GM10847 (cell line): ENCODE measurements around the gene ANKS1B.

ENCODE experiments used
- POLR2A ChIP-seq: IDR thresholded peaks from 2 replicates; pipeline ENCODE4 v1.6.1; 2011; ENCODE audit not compliant: insufficient read length; ENCODE audit errors: extremely low read depth

Gene ANKS1B

GRCh38 chr12:99042226-99042625 is 942.5 kb downstream of the ANKS1B start:
- TF ChIP-seq POLR2A = no peak

- TF ChIP-seq POLR2A = no peak
Observed at GRCh38 chr12:99039367-99040120, 945.2 kb downstream of the ANKS1B start.

- TF ChIP-seq POLR2A = no peak
Observed at GRCh38 chr12:99036566-99036965, 948.2 kb downstream of the ANKS1B start.

GRCh38 chr12:99035803-99036202 is 948.9 kb downstream of the ANKS1B start:
- no peak for TF ChIP-seq POLR2A

- no peak for TF ChIP-seq POLR2A
Observed at GRCh38 chr12:99029511-99030271, 955.0 kb downstream of the ANKS1B start.

- TF ChIP-seq POLR2A = no peak
Observed at GRCh38 chr12:99027461-99027860, 957.3 kb downstream of the ANKS1B start.

- TF ChIP-seq POLR2A = no peak
Observed at GRCh38 chr12:99027055-99027393, 957.7 kb downstream of the ANKS1B start.

GRCh38 chr12:99026332-99027054 is 958.2 kb downstream of the ANKS1B start:
- TF ChIP-seq POLR2A = no peak

GRCh38 chr12:99024870-99025269 is 959.9 kb downstream of the ANKS1B start:
- TF ChIP-seq POLR2A = no peak

- TF ChIP-seq POLR2A = no peak
Observed at GRCh38 chr12:99024191-99024590, 960.5 kb downstream of the ANKS1B start.

GRCh38 chr12:99020871-99021270 is 963.9 kb downstream of the ANKS1B start:
- TF ChIP-seq POLR2A = no peak

GRCh38 chr12:99019798-99020197 is 964.9 kb downstream of the ANKS1B start:
- TF ChIP-seq POLR2A = no peak

GRCh38 chr12:99017971-99018370 is 966.8 kb downstream of the ANKS1B start:
- no peak for TF ChIP-seq POLR2A

- TF ChIP-seq POLR2A = no peak
Observed at GRCh38 chr12:99009654-99010296, 975.0 kb downstream of the ANKS1B start.

- TF ChIP-seq POLR2A = no peak
Observed at GRCh38 chr12:99005601-99006000, 979.1 kb downstream of the ANKS1B start.
